Measurements from ENCODE around the gene SALL4.
"Not testable (repeated sequence)": the region's sequence is repeated elsewhere in the genome, so short reads cannot be mapped to it uniquely, and the experiment has no call there.

Gene SALL4

GRCh38 chr20:51800060-51800871, 2.1 kb downstream of the SALL4 start:
- TF ChIP-seq POLR2A (IDR thresholded peaks at IDR 0.05; ENCODE audit: low read depth, low read length) (no peak), POLR2AphosphoS5 (IDR thresholded peaks at IDR 0.05; ENCODE audit: low read depth, low read length) (no peak), TAF1 (IDR thresholded peaks at IDR 0.05; ENCODE audit: borderline replicate concordance, low read depth, low read length) (no peak)
- no peak for FAIRE-seq
- peak; percentile 63 for DNase-seq (ENCODE audit: insufficient read length)

GRCh38 chr20:51799401-51799860, 2.9 kb downstream of the SALL4 start:
- FAIRE-seq, result no peak
- DNase-seq (ENCODE audit: insufficient read length), result no peak
- TF ChIP-seq POLR2AphosphoS5 (IDR thresholded peaks at IDR 0.05; ENCODE audit: low read depth, low read length) (no peak), TAF1 (IDR thresholded peaks at IDR 0.05; ENCODE audit: borderline replicate concordance, low read depth, low read length) (no peak), POLR2A (IDR thresholded peaks at IDR 0.05; ENCODE audit: low read depth, low read length) (no peak)

- no peak for DNase-seq (ENCODE audit: insufficient read length)
- no peak for FAIRE-seq
- TF ChIP-seq POLR2A (IDR thresholded peaks at IDR 0.05; ENCODE audit: low read depth, low read length) (no peak), TAF1 (IDR thresholded peaks at IDR 0.05; ENCODE audit: borderline replicate concordance, low read depth, low read length) (no peak), POLR2AphosphoS5 (IDR thresholded peaks at IDR 0.05; ENCODE audit: low read depth, low read length) (no peak)
Measured at GRCh38 chr20:51797357-51798025, 4.8 kb downstream of the SALL4 start.

- DNase-seq (ENCODE audit: insufficient read length) (no peak), FAIRE-seq (no peak)
- TF ChIP-seq POLR2AphosphoS5 (IDR thresholded peaks at IDR 0.05; ENCODE audit: low read depth, low read length), result no peak
Measured at GRCh38 chr20:51796340-51796739, 6.0 kb downstream of the SALL4 start.

GRCh38 chr20:51792960-51793359, 9.4 kb downstream of the SALL4 start:
- TF ChIP-seq TAF1 (IDR thresholded peaks at IDR 0.05; ENCODE audit: borderline replicate concordance, low read depth, low read length) (no peak), POLR2A (IDR thresholded peaks at IDR 0.05; ENCODE audit: low read depth, low read length) (no peak), POLR2AphosphoS5 (IDR thresholded peaks at IDR 0.05; ENCODE audit: low read depth, low read length) (no peak)
- DNase-seq (ENCODE audit: insufficient read length), result no peak
- no peak for FAIRE-seq

GRCh38 chr20:51791626-51792025, 10.7 kb downstream of the SALL4 start:
- no peak for TF ChIP-seq POLR2A (IDR thresholded peaks at IDR 0.05; ENCODE audit: low read depth, low read length)
- TF ChIP-seq TAF1 (IDR thresholded peaks at IDR 0.05; ENCODE audit: borderline replicate concordance, low read depth, low read length), result no peak
- TF ChIP-seq POLR2AphosphoS5 (IDR thresholded peaks at IDR 0.05; ENCODE audit: low read depth, low read length), result no peak
- no peak for DNase-seq (ENCODE audit: insufficient read length)
- FAIRE-seq, result no peak

GRCh38 chr20:51790256-51790655, 12.1 kb downstream of the SALL4 start:
- no peak for FAIRE-seq
- DNase-seq (ENCODE audit: insufficient read length), result no peak
- TF ChIP-seq POLR2AphosphoS5 (IDR thresholded peaks at IDR 0.05; ENCODE audit: low read depth, low read length) (no peak), POLR2A (IDR thresholded peaks at IDR 0.05; ENCODE audit: low read depth, low read length) (no peak), TAF1 (IDR thresholded peaks at IDR 0.05; ENCODE audit: borderline replicate concordance, low read depth, low read length) (no peak)

GRCh38 chr20:51789434-51789833, 12.9 kb downstream of the SALL4 start:
- TF ChIP-seq POLR2AphosphoS5 (IDR thresholded peaks at IDR 0.05; ENCODE audit: low read depth, low read length) (no peak), TAF1 (IDR thresholded peaks at IDR 0.05; ENCODE audit: borderline replicate concordance, low read depth, low read length) (no peak), POLR2A (IDR thresholded peaks at IDR 0.05; ENCODE audit: low read depth, low read length) (no peak)
- DNase-seq (ENCODE audit: insufficient read length), result no peak
- FAIRE-seq, result no peak

- TF ChIP-seq POLR2AphosphoS5 (IDR thresholded peaks at IDR 0.05; ENCODE audit: low read depth, low read length) (no peak), TAF1 (IDR thresholded peaks at IDR 0.05; ENCODE audit: borderline replicate concordance, low read depth, low read length) (no peak), POLR2A (IDR thresholded peaks at IDR 0.05; ENCODE audit: low read depth, low read length) (no peak)
- DNase-seq (ENCODE audit: insufficient read length) (no peak), FAIRE-seq (no peak)
Measured at GRCh38 chr20:51788822-51789221, 13.5 kb downstream of the SALL4 start.

- no peak for TF ChIP-seq TAF1 (IDR thresholded peaks at IDR 0.05; ENCODE audit: borderline replicate concordance, low read depth, low read length)
- DNase-seq (ENCODE audit: insufficient read length), result no peak
- no peak for FAIRE-seq
Measured at GRCh38 chr20:51784299-51784698, 18.0 kb downstream of the SALL4 start.

- FAIRE-seq; DNase-seq (ENCODE audit: insufficient read length): not testable (repeated sequence)
Measured at GRCh38 chr20:51778229-51778759, 24.0 kb downstream of the SALL4 start.

GRCh38 chr20:51775241-51775640, 27.1 kb downstream of the SALL4 start:
- DNase-seq (ENCODE audit: insufficient read length) (no peak), FAIRE-seq (no peak)
- TF ChIP-seq POLR2AphosphoS5 (IDR thresholded peaks at IDR 0.05; ENCODE audit: low read depth, low read length) (no peak), POLR2A (IDR thresholded peaks at IDR 0.05; ENCODE audit: low read depth, low read length) (no peak), TAF1 (IDR thresholded peaks at IDR 0.05; ENCODE audit: borderline replicate concordance, low read depth, low read length) (no peak)
